Femur (tissue), 1 donor: ENCODE data around the gene SLC9A9.

Experiments used
- DNase-seq: peaks from one replicate; pipeline ENCODE4 v3.0.0-alpha.2; 2017

SLC9A9 gene

DNA sequence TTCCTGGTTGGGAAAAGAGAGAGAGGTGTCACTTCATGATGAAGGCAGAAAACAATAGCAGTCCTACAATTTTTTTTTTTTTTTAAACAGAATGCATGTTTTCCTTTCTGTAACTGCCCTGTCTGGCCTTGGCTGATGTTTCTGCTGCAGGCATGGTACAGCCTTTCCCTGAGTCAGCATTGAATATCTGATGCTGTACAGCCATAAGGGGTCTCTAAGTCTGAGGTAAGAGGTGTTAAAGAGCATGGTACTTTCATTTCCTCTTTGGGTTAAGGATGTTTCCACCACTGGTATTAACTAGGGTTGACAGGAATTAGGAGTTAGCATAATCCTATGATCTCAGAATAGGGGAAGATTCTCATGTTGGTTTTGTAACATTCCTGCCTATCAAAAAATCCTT lies 581.3 kb downstream of the SLC9A9 start:
- DNase-seq = no peak

DNA sequence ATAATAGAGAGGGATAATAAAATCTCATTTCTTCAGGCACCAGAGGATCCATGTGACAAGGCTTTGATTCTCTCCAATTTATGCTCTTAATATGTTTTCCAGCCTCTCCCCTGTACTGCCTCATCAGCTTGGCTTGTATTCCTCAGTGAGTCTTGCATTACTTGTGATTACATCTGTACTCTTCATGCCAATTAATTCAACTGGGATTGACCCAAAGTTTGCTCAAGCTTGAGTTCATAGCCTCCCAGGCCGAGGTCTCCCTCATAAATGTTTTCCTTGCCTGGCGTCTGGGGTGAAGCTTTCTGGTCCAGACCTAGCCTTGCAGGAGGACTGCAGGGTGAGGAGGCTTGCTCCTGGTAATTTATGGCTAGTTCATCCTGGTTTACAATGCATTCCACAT lies 581.8 kb downstream of the SLC9A9 start:
- DNase-seq = peak; percentile 45

DNA sequence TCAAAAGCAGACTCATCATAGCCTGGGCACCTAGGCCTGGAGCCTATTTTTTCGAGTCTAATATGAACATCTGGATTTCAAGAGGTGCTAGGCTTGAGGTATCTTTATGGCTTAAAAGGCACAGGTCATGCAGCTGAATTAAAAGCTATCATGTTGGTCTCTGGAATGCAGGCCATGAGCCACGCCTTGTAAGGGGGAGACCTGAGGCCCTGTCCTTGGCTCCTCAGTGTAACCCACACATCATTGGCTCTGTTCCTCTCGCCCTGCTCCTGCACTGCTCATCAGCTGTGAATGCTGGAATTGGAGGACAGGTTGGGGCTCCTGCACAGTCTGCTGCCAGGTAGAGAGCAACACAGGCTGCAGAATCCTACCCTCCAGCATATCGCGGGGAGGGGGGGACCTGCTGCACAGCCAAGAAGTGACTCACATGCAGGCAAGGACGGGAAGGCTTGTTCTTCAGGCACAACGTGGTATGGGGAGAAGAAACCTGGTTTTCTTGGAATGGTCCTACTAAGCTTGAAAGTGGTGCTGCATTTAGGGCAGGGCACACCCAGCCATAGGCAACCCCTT lies 582.7 kb downstream of the SLC9A9 start:
- no peak for DNase-seq

DNA sequence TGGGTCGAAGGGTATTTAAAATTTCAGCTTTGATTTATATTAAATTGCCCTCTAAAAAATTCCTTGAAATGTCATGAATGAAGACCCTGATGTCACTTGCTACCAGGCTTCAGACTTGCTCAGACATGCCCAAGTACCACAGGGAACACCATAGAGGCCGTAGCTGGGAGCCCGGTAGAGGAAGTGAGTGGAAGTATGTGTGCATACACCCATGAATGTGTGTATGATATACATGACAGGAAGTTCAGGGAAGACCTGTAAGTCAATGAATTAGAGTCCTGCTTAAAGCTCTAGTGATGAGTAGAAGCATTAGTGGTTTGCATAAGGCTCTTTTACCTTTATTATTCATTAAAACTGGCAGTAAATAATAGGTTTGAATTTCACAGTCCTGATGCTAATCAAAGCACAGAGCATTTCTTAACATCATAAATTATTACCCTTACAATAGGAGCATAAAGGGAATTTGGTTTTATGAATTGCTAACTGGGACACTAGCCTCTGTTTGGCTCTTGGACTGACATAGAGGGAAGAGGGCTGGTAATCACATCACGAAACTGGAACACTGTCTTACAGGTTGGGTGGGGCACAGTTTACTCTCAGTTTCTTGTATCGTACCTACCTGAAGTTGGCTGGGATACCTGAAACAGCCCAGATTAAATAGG lies 584.3 kb downstream of the SLC9A9 start:
- DNase-seq = no peak

DNA sequence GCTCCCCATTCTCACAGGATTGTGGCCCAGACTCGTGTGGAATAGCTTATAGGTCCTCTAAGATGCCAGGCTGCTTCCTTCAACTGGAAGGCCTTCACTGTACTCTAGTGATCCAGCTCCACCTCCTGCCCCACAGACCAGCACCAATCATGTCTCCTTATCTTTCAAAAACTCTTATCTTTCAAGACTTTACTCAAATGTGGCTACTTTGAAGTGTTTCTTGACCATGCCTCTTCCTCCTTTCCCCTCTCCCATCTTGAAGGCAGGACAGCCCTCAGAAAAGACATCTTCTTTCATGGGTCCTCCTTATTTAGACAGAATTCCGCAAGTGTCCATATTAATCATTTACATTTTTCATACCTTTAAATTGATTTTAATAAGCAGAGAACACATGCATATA lies 586.4 kb downstream of the SLC9A9 start:
- no peak for DNase-seq

DNA sequence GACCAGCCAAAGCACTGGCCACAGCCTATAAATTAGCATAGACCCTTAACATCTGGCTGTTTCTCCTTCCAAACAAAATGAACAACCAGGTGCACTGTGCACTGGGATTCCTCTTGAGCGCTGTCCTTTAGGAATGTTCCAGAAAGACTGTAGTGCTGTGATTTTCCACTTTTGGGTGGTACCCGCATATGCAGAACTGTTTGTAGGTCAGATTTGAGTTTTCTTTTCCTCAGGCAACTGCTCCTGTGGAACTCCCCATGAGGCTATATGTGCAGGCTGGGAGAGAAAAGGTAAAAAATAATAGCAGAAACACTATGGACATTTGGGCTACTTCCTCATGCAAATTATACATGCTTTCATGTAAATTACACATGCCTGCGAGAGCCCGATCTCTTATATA lies 589.6 kb downstream of the SLC9A9 start:
- no peak for DNase-seq

DNA sequence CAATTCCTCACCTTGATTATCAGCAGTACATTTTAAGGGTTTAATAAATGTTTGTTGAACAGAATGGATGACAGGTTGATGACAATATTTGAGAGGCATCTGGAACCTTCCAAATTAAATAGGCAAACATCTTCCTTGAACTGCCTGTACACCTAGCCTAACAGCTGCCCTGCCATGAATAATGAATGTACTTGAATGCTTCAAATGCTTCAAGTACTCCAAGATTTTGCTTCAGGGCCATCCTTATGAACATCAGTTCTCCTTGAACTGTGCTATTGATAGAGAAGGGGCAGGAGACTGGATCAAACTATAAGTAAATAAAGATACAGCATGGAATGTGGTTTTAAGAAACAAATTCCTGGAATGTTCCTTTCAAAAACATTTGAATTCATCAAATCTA lies 591.9 kb downstream of the SLC9A9 start:
- DNase-seq = no peak

DNA sequence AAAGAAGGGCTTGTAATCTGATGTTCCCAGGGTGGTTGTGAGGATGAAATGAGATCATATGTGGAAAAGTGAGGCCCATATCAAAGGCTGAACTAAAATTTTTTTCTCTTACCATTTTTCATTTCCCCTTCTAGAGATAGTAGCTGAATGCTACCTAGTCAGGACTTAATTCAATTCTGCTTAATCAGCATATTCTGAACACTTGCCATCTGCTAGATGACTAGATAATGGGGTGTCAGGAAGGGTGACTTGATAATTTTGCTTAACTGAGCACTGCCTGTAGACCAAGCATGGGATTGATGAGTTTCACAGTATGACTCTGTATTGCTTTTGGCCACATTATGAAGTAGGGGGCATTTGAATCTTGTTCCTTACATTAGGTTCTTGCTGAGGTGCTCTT lies 592.5 kb downstream of the SLC9A9 start:
- no peak for DNase-seq

DNA sequence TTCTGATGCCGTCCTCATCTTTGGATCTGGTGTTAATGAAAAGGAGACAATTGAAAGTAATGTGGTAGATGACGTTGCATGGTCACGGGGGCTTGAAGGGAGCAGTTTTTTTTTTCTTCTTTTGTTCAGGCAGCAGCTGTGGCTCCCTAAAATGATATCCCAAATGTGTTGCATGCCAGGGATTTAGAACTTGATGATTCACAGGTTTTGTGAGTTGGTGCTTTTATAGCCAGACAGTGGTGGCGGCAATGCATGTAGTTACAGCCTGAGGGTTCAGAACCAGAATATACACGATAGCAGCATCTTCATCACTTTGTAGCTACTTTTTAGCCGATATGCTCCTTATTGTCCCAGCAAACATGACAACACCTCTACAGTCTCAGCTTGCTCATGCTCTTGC lies 595.3 kb downstream of the SLC9A9 start:
- DNase-seq = no peak

DNA sequence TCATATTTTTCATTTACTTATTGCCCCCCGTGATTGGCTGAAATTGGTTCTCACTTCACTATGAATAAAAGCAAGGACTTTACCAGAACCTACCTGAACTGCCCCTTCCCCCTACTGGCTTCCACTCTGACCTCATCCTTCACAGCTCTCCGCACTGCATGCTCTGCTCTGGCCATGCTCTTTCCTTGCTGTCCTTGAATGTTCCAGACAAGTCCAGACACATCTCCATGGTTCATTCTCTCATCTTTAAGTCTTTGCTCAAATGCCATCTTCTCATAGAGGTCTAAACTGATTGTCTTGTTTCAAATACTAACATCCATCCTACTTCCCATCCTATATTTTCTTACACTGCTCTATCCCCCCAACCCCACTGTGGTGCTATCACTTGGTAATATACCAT lies 599.3 kb downstream of the SLC9A9 start:
- DNase-seq = no peak

DNA sequence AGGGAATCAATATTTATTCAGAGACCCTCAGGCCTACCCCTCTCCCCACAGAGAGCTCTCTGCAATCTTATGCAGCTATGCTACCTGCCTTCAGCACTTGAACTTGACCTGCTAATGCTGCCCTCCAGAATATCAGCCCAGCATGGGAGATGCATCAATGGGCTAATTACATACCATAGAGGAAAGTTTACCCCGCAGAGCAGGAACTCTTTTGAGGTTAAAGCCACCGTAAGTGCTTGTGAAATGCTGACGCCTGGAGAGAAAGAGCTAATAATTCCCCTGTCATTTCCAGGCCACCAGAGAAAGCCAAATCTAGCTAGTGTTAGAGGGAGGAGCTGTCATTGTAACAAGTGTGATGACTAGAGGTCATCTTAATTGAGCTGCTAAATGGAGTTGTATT lies 601.2 kb downstream of the SLC9A9 start:
- no peak for DNase-seq

DNA sequence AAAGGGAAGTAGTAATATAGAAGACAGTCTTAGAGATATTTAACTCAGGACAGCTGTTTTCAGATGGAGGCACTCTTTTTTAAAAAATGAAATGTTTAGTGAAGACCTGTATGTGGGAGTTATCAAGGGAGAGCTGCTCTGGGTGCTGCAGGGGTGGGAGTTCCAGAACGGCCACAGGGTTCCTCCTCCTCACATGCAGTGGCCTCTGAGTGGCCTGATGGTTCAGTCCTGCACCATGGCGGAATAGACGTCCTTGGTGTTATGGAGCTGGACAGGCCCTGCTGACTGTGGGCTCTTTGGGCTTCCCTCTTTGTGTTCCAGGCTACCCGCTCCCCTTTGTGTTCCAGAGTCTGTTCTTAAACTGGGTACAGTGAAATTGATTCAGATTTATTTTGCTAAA lies 602.6 kb downstream of the SLC9A9 start:
- DNase-seq = no peak

DNA sequence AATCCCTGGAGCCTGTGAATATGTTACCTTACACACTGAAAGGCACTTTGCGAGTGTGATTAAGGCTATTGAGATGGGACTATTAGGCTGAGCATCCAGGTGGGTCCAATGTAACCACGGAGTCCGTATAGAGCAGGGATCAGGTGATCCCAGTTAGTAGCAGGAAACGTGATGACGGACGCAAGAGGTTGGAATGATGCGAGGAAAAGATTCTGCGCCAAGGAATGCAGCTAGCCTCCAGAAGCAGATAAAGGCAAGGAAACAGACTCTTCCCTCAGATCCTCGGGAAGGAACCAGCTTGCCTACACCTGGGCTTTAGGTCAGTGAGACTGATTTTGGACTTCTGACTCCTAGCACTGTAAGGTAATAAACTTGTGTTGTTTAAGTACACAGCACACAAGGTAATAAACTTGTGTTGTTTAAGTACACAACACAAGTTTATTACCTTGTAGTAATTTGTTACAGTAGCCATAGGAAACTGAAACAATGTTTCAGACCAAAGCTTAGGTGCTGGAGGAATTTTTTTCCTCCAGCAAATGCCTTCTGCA lies 603.7 kb downstream of the SLC9A9 start:
- no peak for DNase-seq

DNA sequence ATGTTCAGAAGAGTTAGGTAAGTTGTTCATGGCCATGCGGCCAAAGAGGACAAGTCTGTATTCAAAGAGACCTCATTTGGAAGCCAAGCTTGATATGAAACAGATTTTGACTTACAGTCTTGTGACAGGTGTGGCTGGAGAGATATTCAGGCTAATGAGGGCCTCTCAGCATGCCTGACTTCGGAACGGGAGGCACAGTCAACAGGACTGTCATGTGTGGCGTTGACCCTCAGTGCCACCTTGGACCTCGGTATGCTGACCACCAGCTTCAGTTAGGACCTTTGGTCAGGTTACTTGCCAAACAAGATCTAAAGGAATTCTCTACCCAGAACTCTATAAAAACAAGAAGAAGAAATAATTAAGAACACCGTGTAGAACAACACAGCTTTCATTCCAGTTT lies 604.6 kb downstream of the SLC9A9 start:
- DNase-seq = no peak

DNA sequence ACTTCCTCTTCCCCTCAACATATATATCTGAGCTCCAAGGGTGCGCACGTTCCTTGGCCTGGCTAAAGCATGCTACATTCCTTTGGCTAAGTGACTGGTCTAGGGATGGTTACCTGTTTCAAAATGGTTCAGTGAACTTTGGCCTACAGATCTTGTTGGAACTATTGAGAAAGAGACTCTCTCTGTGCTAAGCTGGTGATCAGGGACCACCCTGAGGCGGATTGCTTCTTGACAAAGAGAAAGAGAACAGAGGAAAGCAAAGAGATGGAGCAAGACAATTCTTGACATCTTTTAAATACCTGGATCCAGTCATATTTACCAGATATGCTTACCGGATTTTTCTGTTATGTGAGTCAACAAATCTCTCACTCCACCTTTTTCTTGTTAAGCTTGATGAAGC lies 605.6 kb downstream of the SLC9A9 start:
- DNase-seq = no peak

DNA sequence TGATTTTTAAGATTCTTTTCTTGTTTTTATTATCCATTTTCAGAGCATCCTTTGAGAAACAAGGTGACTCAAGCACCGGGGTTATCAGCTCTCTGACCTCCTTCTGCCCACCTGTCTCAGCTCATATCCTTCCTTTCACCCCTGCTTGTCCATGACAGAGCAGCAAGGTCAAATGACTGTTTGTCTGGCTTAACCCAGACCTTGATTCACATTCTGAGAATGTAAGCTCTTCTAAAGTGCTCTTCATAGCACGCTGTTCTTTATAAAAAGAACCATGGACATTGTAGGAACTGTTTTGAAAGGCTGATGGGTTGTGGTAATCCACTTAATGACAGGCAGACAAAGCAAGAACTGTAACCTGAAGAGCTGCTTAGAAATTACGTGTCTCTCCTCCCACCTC lies 606.2 kb downstream of the SLC9A9 start:
- no peak for DNase-seq

DNA sequence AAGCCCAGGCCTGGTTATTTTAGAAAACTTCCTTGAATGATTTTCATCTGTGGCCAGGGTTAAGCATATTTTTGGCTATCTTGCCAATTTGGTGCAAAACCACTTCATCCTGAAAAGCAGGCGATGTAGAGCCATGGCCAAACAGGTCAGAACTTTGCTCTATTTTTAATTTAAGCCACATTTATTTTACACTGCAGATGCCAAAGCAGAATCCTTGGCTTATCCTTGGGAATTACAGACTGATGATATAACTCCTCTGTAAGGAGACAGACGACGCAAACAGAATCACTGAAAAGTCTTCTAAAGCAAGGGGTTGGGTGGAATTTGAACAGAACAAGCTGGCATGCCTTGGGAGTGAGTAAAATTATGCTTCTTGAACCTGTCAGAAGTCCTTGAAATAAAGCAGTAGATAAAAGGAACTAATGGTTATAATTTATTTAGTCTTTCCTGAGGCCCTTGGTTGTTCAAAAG lies 606.8 kb downstream of the SLC9A9 start:
- DNase-seq = peak; percentile 29

DNA sequence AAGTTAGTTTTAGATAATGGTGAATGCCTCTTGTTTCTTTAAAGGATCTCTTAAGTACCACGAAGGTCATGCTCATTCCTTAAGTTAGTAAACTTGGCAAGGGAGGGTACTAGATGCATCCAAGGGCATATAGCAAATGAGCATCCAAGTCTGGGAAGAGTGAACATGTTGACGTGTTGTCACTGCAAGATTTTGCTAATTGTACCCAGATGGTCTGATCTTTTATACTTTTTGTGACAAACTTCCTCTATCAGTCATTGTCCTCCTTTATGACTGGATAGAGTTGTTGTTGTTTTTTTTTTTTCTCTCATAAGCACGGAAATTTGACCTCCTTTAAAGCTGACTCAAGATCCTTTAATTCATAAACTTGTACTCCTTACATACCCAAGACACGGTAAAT lies 607.4 kb downstream of the SLC9A9 start:
- DNase-seq = no peak

DNA sequence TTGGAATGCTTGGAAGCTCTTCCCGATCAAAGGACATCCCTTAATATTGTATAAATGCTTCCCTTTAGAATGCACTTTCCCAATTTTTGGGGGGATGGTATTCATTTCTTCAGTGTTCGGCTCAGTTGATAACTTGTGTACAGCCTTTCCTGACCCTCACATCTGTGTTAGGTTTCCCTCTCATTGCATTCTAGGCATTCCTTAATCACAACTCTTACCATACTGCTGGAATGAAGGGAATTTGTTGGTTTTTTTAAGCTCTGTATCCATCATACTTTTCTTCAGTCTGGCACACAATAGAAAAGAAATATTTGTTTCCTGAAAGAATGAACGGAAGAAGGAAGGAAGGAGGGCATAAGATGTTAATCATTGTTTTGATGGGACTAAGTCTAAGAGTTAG lies 609.2 kb downstream of the SLC9A9 start:
- no peak for DNase-seq

DNA sequence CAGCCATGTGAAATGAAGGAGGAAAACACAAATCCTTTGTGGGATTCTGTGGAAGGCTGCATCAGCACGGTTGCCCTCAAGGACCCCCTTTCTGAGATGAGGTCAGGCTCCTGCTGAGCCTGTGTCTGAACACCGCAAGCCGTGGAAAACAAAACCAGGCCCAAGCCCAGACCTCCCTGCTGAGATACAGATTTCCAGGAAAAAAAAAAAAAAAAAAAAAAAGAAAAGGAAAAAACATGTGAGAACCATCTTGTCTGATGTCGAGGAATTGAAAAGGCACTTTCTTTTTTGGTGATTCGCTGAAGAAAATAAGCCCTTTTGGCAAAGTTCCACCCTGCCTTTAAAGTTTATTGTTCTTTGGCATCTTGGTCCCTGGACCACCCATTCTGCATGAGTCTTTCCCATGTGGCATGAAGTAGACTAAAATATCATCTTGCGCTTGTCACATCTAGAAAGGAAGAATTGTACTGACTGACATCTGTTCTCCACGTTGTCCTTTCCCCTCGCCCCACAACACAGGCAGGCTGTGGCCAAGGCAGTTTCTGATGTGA lies 611.1 kb downstream of the SLC9A9 start:
- DNase-seq = peak; percentile 40

DNA sequence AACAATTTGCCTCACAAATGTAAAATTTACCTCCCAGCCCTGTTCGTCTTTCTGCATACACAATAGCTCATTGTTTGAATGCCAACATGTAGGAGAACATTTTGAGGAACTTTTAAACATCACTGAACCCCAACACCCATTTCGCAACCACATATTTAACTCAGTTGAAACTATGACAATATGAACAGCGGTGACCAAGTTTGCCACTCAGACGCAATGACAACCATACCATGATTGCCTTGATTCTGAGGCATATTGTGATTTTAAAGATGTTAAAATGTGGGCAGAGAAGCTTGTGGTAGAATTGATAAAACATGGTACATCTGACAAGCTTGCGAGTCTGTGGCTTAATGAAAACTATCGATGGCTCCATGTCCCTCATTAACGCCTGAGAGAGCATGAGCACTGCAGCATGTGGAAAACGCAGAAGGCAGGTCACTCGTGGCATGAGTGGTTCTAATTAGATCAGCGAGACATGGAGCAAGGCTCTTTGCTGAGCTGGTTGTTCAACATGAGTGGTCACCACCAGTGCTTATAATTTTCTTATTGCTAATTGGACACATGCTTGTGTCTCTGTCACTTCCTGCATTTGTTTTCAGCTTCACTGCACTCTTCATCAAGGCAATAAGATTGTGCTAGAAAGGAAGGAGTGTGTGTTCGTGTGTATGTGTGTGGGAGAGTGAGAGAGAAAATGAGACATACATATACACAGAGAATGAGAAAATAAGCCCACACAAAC lies 611.9 kb downstream of the SLC9A9 start:
- no peak for DNase-seq

DNA sequence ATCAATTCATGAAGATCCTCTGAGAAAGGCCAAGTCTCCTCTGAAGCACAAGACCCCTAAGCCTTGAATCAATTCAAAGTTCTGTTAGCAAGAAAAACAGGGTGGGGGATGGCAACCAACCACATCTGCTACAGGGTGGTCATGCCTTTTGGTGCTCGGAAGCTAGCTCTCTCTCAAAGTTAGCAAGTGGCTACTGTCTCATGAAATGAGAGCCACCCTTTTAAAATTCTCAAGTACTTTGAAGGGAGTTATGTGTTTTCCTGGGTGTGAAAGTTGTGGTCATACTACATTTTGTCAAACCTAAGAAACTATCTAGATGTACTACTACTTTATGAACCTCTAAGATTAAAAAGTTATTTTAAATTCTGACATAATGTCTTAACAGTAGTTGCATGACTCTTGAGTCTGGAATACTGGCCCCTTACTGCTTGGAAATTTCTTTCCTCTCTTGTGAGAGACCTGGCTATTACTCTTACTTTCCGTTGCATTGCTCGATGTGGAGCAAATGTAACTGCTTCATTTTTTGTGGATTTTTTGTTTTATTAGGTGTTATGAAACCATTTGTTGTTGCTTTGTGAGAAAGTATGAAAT lies 612.6 kb downstream of the SLC9A9 start:
- DNase-seq = no peak

DNA sequence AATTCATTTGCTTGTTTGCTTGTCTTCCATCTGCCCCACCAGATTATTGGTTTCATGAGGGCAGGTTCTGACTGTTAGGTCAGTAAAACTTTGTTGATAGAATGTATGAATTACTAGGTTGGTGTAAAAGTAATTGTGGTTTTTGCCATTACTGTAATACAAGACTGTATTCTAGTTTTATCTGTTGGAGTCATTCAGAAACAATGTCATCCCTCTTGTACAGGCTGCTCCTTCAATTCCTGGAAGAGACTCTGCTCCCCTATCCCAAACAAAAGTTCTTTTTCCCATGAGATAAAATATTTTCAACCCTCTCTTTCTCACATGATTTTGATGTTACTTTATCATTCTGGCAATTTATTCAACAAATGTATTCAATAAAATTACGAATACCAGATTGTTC lies 613.7 kb downstream of the SLC9A9 start:
- no peak for DNase-seq
